Breast epithelium (tissue), 3 donors: ENCODE results near the gene RIC3.

Source experiments
- POLR2A ChIP-seq: fragments of 450-650 bp; IDR thresholded peaks from one replicate; pipeline ENCODE4 v1.6.1; 2016; ENCODE audit warnings: antibody characterized with exemption, mild to moderate bottlenecking, moderate library complexity
- TF ChIP-seq, protein P1 (sequence below), 3 donors: fragments of 450-650 bp; IDR thresholded peaks; one replicate each; pipeline ENCODE4 v1.5.1; 2016 to 2017; ENCODE audit warnings: antibody characterized with exemption in 3 of 3, mild to moderate bottlenecking in 3 of 3, moderate library complexity in 3 of 3

DNA sequence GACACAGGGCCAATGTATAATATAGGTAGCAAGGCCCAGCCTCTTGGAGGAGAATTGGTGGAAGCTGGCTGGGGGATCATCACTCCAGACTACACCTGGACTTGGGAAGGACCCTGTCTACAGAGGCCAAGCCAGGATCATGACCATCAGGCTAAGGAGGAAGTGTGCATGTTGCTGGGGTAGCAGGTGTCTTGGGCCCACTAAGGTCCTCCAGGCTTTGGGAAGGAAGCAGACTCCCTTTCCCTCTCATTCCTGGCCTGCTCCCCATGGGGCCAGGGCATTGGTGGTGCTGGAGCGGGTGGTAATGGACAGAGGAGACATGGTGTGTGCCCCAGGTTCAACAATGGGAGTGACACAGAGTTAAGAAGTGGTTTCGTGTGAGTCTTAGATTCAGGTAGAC, 103.8 kb downstream of the RIC3 start:
- TF ChIP-seq, protein P1, sequence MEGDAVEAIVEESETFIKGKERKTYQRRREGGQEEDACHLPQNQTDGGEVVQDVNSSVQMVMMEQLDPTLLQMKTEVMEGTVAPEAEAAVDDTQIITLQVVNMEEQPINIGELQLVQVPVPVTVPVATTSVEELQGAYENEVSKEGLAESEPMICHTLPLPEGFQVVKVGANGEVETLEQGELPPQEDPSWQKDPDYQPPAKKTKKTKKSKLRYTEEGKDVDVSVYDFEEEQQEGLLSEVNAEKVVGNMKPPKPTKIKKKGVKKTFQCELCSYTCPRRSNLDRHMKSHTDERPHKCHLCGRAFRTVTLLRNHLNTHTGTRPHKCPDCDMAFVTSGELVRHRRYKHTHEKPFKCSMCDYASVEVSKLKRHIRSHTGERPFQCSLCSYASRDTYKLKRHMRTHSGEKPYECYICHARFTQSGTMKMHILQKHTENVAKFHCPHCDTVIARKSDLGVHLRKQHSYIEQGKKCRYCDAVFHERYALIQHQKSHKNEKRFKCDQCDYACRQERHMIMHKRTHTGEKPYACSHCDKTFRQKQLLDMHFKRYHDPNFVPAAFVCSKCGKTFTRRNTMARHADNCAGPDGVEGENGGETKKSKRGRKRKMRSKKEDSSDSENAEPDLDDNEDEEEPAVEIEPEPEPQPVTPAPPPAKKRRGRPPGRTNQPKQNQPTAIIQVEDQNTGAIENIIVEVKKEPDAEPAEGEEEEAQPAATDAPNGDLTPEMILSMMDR (IDR thresholded peaks at IDR 0.05): no peak
- no peak for TF ChIP-seq POLR2A
